GM12873 (cell line): ENCODE data around the gene TTC34.

Source experiments
- CTCF ChIP-seq: IDR thresholded peaks from 2 replicates; pipeline ENCODE4 v1.5.1; 2012; ENCODE audit warnings: low read depth, mild to moderate bottlenecking, moderate library complexity, low read length, control low read depth; ENCODE audit not compliant: insufficient read depth; ENCODE audit errors: missing control alignments

The TTC34 gene

GRCh38 chr1:2820731-2821372 lies 19.4 kb upstream of the TTC34 start:
- no peak for TF ChIP-seq CTCF

GRCh38 chr1:2819831-2820730 lies 18.6 kb upstream of the TTC34 start:
- no peak for TF ChIP-seq CTCF

- TF ChIP-seq CTCF = no peak
Measured at GRCh38 chr1:2819429-2819828, 17.9 kb upstream of the TTC34 start.

GRCh38 chr1:2817784-2818564 lies 16.5 kb upstream of the TTC34 start:
- no peak for TF ChIP-seq CTCF

- TF ChIP-seq CTCF = no peak
Measured at GRCh38 chr1:2816786-2817185, 15.3 kb upstream of the TTC34 start.

GRCh38 chr1:2815551-2815950 lies 14.1 kb upstream of the TTC34 start:
- no peak for TF ChIP-seq CTCF
